Sigmoid colon (tissue), 4 donors: ENCODE results near the gene TPH2.

Experiments used
- POLR2A ChIP-seq, 2 donors: fragments of 450-650 bp; IDR thresholded peaks; one replicate each; pipeline ENCODE4 v1.6.1; 2016; ENCODE audit warnings: antibody characterized with exemption in 2 of 2, mild to moderate bottlenecking in 2 of 2, moderate library complexity in 2 of 2
- POLR2AphosphoS5 ChIP-seq, 4 donors: sonication (generic); formaldehyde crosslinking; IDR thresholded peaks; one replicate each; pipeline ENCODE4 v1.6.1; 2017; ENCODE audit warnings: antibody characterized with exemption in 4 of 4
- TF ChIP-seq, protein P1 (sequence below), 4 experiments: fragments of 450-650 bp in 3 of 4; fragments of 200-600 bp in 1 of 4; IDR thresholded peaks; one replicate each; pipeline ENCODE4 v1.5.1; 2016 to 2019; ENCODE audit warnings: antibody characterized with exemption in 4 of 4, mild to moderate bottlenecking in 3 of 4, moderate library complexity in 2 of 4

DNA sequence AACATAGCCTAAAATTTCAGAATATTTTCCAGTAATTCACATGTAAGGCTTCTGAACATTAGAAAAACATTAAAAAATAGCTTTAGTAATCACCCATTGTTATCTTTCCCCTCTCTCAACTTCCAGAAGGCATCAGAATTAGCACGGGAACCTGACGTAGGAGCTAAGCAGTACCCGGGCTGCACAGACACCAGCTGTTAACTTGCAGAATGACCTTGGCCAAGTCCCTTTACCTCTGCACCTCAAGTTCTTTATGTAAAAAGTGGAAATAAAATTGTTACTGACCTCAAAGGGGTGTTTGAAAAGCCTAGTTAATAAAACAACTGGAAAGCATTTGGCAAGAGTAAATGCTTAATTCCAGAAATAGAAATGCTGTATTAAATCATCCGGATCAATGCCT, 7.2 kb downstream of the TPH2 start:
- TF ChIP-seq, protein P1, sequence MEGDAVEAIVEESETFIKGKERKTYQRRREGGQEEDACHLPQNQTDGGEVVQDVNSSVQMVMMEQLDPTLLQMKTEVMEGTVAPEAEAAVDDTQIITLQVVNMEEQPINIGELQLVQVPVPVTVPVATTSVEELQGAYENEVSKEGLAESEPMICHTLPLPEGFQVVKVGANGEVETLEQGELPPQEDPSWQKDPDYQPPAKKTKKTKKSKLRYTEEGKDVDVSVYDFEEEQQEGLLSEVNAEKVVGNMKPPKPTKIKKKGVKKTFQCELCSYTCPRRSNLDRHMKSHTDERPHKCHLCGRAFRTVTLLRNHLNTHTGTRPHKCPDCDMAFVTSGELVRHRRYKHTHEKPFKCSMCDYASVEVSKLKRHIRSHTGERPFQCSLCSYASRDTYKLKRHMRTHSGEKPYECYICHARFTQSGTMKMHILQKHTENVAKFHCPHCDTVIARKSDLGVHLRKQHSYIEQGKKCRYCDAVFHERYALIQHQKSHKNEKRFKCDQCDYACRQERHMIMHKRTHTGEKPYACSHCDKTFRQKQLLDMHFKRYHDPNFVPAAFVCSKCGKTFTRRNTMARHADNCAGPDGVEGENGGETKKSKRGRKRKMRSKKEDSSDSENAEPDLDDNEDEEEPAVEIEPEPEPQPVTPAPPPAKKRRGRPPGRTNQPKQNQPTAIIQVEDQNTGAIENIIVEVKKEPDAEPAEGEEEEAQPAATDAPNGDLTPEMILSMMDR (IDR thresholded peaks at IDR 0.05): no peak
- TF ChIP-seq POLR2A (IDR thresholded peaks at IDR 0.05) (no peak), POLR2AphosphoS5 (IDR thresholded peaks at IDR 0.05) (no peak)
